Right lung (tissue), 10 donors: ENCODE results near the gene OR56A3. TPM values are rescaled to one million over a fixed set of nuclear protein-coding genes. Genes with fewer than 3 reads are reported as not detected.
A peak's percentile ranks its signal among the peaks of the same experiment; 100 is the strongest.
"Not testable (repeated sequence)": the region's sequence is repeated elsewhere in the genome, so short reads cannot be mapped to it uniquely, and the experiment has no call there.

Experiments used
- DNase-seq, 2 donors: peaks; one replicate each; pipeline ENCODE4 v3.0.0-alpha.2; 2013
- long read RNA-seq, 8 donors: transcript quantifications; one replicate each; lab custom pipeline, GENCODE V29; 2026
- polyA plus RNA-seq, 5 donors: library from polyadenylated mRNA; unstranded; fragments of 120-200 nt; gene quantifications; one replicate each; pipeline versions ENCODE4 v1.2.1 to v1.2.3, GENCODE V29; 2013; ENCODE audit warnings: inconsistent platforms in 1 of 5, low replicate concordance in 1 of 5; ENCODE audit not compliant: insufficient read length in 5 of 5, insufficient read depth in 1 of 5

The OR56A3 gene, protein sequence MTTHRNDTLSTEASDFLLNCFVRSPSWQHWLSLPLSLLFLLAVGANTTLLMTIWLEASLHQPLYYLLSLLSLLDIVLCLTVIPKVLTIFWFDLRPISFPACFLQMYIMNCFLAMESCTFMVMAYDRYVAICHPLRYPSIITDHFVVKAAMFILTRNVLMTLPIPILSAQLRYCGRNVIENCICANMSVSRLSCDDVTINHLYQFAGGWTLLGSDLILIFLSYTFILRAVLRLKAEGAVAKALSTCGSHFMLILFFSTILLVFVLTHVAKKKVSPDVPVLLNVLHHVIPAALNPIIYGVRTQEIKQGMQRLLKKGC
- not detected for polyA plus RNA-seq
- long read RNA-seq, donor 1: 0 reads
- long read RNA-seq, donor 2: 0 reads
- long read RNA-seq, donor 3: 0 reads
- long read RNA-seq, donor 4: 0 reads
- long read RNA-seq, donor 5: 0 reads
- long read RNA-seq, donor 6: 0 reads
- long read RNA-seq, donor 7: 0 reads
- long read RNA-seq, donor 8: 0 reads

DNA sequence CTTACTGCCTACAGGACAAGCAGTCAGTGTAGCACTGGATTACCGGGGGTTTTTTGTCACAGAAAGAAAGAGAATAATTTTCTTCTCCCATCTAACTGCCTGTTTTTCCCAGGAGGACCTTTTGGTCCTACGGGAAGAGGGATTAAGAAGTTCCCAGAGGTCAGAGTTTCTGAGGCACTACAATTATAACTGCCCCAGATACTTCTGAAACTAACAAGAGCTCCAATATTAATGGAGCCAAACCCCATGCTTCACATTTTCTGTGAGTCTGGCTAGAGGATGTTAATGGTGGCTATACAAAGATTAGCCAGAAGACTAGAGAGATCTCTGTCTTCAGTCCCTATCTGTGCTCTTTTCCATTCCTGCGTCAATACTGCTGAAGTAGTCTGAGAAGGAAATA lies at the start of gene OR56A3:
Gene OR56A3, plus strand, starts transcription at position 301 of the 400 bp plus-strand sequence. CDS start 5,096 bp downstream, outside the sequence.
- DNase-seq: no peak

DNA sequence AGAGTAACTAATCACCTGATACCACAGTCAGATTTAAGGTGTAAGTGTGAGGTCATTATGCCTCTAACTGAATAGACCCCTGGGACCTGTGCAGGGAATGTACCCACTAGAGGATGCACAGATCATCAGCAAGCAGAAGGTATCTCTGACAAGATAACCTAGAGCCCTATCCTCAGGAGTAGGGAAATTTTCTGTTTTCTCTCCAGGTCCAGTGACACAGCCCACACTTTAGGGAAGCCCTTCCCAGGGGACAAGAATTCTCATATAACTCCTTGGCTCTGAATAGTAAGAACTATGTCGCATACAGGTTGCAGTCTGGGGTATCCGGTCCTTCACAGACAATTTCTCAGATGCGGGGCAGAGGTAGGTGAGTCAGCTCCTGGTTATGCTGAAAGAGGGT lies 49.1 kb upstream of the OR56A3 start, which contains the start of gene OR52E5:
Gene OR52E5, plus strand, starts transcription at position 301 of the 400 bp plus-strand sequence. CDS start 7,569 bp downstream, outside the sequence.
- no peak for DNase-seq

DNA sequence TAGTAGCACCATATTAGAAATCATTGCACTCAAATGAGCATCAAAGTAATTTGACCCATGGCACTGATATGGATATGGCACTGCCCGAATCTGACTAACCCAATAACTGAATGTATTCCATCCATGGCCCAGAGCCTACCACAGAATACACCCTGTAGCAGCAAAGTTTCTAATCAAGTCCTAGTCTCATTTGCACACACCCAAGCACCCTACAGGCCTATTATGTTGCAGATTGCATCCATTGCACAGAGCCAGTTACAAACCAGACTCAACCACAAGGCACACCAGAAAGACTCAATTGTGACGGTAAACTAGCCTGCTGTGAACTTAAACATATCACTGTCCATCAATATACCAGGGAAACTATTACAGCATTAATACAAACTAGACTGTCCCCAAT lies 42.5 kb upstream of the OR56A3 start:
- DNase-seq: no peak

DNA sequence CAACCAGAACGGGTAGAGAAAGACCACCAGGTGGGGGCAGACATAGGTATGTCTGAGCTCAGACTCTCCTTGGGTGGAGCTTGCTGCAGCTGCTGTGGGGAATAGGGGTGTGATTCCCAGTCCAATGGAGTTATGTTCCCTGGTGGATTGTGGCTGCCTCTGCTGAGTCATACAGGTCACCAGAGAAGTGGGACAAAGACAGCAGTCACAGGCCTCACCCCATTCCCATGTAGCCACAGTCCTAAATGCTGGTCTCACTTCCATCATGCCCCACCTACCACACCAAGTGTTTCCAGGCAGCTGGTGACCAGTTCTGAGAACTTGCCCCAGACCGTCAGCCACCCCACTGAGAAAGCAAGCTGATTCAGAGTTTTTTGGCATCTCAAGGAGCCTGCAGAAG lies 31.5 kb upstream of the OR56A3 start:
- DNase-seq: no peak

DNA sequence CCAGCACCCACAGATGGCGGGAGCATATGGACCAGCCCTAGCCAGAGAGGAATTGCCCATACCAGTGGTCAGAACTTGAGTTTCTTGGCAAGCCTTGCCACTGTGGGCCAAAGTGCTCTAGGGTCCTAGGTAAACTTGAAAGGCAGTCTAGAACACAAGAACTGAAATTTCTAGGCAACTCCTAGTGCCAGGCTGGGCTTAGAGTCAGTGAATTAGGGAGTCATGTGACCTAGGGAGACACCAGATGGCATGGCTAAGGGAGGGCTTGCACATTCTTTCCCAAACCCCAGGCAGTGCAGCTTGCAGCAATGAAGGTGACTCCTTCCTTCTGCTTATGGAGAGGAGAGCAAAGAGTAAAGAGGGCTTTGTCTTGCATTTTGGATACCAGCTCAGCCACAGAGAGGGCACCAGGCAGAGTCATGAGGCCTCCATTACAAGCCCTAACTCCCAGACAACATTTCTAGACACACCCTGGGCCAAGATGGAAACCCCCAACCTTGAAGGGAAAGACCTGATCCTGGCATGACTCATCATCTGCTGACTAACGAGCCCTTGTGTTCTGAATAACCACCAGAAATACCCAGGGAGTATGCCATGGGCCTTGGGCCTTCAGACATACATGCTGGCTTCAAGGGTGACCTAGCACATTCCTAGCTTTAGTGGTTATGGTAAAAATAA lies 19.2 kb upstream of the OR56A3 start:
- no peak for DNase-seq

DNA sequence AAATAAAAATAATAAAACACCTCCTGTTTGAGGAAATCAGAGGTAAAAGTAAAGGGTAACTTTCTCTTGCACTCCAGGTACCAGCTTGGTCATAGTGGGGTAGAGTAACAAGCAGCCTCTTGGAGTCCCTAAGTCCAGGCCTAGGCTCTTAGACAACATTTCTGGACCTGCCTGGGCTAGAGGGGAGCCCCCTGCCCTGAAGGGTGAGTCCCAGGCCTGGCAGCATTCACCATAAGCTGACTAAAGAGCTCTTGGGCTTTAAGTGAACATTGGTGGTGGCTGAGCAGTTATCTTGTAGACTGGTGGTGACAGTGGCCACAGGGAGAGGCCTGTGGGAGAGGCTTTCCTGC lies 18.6 kb upstream of the OR56A3 start:
- no peak for DNase-seq

DNA sequence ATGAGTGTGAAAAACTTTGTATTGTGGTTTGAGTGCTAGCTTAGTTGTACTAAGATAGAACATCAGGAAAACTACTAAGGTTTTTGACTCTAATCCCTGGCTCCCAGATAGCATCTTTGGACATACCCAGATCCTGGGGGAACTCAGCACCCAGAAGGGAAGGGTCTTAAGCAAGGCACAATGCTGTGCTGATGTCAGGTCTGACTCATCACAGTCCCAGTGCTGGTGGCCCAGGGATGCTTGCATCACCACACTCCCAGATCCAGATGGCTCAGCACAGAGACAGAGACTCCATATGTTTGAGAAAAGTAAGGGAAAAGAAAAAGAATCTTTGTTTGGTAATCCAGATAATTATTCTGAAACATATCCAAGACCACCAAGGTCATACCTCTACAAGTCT lies 18.3 kb upstream of the OR56A3 start:
- no peak for DNase-seq

DNA sequence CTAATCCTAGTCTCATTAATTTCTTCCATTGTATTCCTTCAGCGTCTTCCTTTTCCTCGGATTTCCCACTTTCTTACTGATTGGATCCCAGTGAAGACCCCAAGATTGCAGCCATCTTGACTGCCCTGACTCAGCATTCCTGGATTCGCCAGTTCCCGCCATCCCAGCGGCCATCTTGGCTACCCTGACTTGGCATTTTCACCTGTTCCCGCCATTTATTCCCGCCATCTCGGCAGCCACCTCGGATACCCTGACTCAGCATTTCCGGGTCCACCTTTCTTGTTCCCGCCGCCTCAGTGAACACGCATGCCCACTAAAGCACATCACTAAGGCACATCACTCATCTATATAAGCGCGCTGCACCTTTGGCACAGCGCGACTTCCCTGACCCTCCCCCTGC lies 13.8 kb upstream of the OR56A3 start:
- no peak for DNase-seq

DNA sequence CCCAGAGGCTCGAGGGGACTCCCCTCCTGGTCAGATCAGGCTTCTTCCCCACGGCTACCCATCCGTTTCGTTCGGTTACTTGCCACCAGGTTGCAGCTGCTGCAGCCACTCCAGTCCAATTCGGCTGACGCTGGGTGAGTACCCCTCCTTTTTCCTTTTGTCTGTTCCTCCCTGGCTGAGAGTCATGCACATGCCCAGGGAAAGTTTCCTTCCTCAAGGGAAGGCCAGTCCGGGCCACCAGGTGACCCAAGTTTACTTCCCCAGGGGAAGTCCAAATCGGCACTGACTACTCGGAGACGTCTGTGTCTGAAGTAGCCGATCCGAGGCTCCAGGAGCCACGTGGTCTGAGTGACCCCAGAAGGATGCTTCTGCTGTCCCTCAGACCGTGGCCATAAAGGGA lies 13.2 kb upstream of the OR56A3 start:
- DNase-seq: no peak

DNA sequence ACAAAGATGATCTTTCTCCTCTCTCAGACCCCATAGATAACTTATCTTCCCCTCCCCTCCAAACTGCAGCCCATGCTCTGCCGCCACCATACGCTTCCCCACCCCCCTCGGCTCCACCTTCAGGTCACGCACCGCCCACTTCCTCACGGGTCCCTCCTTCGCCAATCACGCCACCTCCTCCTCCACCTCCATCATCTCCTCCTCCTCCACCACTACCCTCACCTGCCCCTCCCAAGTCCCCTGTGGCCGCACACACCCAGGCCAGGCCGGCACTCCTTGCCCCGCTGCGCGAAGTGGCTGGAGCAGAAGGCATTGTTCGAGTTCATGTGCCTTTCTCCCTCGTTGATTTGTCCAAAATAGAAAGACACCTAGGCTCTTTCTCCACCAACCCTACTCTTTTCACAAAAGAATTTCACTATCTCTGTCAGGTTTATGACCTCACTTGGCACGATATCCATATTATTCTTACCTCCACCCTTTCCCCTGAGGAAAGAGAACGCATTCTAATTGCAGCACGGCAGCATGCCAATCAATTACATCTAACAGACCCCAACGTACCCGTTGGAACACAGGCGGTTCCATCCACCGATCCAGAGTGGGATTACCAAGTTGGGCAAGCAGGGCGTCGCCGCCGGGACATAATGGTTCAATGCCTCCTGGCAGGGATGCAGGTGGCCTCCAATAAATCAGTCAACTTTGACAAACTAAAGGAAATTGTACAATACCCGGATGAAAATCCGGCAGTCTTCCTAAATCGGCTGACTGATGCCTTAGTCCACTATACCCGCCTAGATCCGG lies 12.3 kb upstream of the OR56A3 start:
- no peak for DNase-seq

DNA sequence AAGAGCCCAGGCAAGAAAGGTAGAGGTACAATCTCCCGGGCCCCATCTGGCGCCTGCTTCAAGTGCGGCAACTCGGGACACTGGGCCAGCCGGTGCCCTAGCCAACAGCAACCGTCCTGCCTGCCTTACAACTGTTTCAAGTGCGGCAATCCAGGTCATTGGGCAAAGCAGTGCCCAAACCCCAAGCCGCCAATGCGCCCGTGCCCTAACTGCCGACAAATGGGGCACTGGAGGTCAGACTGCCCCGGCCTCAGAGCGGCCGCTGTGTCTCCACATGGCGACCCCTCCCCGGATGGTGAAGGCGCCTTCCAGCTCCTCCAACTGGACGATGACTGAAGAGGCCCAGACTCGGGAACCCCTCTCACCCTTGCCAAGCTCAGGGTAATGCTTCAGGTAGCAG lies 11.4 kb upstream of the OR56A3 start:
- DNase-seq: no peak

DNA sequence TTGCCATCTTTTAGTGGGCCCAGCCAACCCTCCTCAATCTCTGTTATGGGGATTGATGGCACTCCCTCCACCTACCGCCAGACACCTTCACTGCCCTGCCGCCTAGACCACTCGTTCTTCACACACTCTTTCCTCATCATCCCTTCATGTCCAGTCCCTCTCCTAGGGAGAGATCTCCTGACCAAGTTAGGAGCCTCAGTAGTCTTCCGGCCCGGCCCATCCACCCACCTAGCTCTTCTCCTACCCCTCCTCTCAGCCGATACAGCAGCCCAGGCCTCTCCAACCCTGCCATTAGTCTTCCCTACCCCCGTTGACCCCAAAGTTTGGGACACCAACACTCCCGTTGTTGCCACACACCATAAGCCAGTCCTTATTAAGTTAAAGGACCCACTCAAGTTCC lies 11.0 kb upstream of the OR56A3 start:
- DNase-seq: no peak

DNA sequence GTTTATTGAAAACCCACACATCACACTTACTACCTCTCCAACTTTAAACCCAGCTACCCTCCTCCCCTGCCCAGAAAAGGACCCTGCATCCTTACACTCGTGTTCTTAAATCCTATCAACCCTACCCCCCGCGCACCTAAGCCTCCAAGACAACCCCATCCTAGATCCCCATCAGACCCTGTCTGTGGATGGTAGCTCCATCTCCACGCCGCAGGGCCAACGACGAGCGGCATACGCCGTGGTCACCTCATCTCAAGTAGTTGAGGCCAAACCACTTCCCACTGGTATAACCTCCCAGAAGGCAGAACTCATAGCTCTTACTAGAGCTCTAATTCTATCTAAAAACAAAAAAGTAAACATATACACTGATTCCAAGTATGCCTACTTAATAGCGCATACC lies 9.4 kb upstream of the OR56A3 start:
- no peak for DNase-seq

DNA sequence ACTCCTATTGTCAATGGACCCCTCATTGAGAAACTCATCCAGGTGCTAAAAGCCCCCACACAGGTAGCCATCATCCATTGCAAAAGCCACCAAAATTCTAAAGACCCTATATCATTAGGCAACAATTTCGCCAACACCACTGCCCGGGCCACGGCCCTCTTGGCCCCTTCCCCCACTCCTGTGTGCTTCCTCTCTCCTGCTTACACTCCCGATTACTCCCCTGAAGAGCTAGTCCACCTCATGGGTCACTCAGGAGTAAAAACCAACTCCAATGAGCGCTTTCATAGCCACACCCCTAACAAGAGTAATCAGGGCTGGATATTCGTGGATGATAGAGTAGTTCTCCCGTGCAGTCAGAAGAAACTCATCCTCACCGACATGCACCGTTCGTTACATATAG lies 8.9 kb upstream of the OR56A3 start:
- no peak for DNase-seq

DNA sequence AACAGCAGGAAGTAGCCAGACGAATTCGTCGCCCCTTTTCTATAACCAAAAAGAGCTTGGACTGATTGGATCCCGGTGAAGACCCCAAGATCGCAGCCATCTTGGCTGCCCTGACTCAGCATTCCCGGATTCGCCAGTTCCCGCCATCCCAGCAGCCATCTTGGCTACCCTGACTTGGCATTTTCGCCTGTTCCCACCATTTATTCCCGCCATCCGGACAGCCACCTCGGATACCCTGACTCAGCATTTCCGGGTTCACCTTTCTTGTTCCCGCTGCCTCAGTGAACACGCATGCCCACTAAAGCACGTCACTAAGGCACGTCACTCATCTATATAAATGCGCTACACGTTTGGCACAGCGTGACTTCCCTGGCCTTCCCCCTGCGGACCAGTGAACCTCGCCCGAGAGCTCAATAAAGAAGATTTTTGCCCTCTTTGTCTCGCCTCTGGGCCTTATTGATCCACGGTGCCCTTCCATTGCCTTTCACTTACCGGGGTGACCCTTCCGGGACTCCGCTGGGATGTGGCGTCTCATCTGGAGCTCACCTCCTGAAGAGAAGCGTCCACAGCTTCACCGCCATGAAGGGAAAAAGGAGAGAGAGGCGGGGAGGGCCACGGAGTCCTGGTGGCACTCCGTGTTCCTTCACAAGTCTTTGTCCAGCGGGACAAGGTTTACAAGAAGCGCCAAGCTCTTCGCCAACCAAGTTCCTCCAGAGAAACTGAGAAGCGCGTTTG lies 4.0 kb upstream of the OR56A3 start:
- DNase-seq: no peak

DNA sequence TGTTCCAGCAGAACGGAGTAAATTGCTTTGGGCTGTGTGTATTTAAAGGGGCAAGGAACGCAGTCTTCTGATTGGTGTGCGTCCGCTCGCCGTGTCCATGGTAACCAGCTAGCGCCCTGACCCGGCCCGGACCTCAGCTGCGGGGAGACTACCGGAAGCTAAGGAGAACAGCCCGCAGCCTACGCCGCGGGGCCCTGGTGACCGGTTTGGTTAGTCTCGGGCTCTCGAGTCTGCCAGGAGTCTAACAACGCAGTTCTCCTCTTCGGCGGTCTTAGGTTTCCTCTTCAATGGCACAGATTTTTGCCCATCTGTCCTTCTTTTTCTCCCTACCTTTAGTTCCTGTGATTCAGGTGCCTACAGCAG lies 3.5 kb upstream of the OR56A3 start:
- DNase-seq: peak; percentile 6 to 14

DNA sequence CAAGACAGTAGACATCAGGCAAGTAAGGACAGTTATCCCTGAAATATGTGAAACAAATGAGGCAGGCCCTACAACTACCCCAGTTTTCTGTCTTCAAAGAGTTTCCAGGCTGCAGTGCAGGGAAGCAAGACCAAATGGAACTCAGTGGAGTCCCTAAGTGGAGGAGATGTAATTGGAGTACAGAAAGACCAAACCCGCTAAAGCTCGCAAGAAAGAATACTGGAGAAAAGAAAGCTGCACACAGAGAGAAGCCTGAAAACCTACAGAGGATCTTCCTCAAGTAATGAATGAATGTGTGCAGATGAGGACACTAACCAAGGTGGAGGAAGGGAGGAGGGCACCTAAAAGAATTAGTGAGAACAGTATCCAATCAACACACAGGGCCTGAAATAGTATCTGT lies 1.3 kb upstream of the OR56A3 start:
- DNase-seq: no peak

DNA sequence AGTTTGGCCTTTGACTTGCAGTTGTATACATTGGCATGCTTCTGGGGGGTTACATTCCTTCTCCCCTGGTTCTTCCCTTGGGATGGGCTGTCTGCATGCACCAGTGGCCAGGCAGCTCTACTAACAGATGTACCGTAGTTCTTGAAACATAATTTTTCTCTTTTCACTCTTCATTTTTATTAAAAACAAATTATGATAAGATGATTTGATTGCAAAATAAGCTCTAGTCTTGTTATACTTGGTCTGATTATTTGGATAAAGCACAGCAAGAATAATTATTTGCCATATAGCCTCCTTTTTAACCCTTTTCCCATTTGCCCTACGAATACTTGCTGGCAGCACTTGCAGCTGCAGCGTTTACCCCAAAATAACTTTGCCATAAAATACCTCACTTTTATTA lies 13.5 kb downstream of the OR56A3 start:
- peak; percentile 26 to 52 for DNase-seq

DNA sequence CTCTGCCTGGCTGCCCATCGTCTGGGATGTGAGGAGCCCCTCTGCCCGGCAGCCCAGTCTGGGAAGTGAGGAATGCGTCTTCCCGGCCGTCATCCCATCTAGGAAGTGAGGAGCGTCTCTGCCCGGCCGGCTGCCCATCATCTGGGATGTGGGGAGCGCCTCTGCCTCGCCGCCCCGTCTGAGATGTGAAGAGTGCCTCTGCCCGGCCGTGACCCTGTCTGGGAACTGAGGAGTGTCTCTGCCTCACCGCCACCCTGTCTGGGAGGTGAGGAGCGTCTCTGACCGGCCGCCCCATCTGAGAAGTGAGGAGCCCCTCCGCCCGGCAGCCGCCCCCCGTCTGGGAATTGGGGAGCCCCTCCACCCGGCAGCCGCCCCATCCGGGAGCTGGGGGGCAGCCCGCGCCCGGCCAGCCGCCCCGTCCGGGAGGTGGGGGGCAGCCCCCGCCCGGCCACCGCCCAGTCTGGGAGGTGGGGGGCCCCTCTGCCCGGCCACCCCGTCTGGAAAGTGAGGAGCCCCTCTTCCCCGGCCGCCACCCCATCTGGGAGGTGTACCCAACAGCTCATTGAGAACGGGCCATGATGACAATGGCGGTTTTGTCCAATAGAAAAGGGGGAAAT lies 18.8 kb downstream of the OR56A3 start:
- DNase-seq: not testable (repeated sequence)

DNA sequence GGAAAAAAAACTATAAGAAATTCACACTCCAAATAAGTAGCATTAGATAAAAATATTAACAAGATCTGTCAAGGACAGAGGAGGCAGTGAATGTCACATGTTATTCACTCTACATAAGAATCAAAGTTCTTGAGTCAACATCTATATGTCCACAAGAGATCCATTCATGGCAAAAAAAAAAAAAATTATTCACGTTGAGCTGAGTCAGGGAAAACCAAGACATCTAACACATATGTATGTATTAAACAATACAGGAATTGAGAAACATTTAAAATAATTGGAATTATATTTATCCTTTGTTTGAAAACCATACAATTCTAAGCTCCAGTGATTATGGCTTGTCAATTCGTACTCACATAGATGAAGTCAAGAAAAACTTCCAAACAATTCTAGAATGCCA lies 24.9 kb downstream of the OR56A3 start:
- DNase-seq: no peak

DNA sequence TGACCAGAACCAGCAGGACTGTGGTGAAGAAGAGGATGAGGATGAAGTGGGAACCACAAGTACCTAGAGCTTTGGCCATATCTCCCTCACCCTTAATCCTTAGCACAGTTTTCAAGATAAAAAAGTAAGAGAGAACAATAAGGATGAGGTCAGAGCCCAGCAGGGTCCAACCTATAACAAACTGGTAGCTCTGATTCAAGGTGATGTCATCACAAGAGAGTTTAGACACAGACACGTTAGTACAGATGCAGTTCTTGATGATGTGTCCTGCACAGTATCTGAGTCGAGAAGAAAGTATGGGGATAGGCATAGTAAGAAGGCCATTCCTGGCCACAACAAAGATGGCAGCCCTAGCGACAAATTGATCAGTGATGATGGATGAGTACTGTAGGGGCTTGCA lies 25.7 kb downstream of the OR56A3 start:
- DNase-seq: no peak
